Measurements from ENCODE around the gene DHX36. TPM values are rescaled to one million over a fixed set of nuclear protein-coding genes. Genes with fewer than 3 reads are reported as not detected.

The DHX36 gene
- total and polyA plus RNA-seq, 7 donors = 8.4 to 76.7 (median 56.2) TPM

DNA sequence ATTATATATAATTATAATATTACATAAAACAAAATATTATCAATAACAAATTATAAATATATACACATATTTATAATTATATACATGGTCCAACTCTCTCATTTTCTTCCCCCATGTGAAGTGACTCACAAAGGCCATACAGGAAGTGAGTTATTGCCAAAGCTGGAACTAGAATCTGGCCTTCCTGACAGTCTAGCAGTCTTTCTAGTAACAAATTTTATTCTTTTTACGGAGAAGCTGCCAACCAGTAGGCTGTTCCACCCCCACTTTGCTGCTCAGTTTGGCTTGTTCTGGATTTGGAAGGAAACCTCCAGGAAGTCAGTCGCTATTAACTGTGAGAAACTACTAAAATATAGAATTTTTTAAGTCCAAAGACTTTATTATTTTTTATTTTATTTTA lies 79.6 kb downstream of the DHX36 start:
- peaks cover 0 to 25% (median 13%) of the 10 kb centered on the region in 4 donors for H3K4me1 ChIP-seq
- TF ChIP-seq POLR2A (IDR thresholded peaks at IDR 0.05) (no peak), EP300 (IDR thresholded peaks at IDR 0.05) (no peak), POLR2AphosphoS5 (IDR thresholded peaks at IDR 0.05) (no peak)
- TF ChIP-seq, protein P1, sequence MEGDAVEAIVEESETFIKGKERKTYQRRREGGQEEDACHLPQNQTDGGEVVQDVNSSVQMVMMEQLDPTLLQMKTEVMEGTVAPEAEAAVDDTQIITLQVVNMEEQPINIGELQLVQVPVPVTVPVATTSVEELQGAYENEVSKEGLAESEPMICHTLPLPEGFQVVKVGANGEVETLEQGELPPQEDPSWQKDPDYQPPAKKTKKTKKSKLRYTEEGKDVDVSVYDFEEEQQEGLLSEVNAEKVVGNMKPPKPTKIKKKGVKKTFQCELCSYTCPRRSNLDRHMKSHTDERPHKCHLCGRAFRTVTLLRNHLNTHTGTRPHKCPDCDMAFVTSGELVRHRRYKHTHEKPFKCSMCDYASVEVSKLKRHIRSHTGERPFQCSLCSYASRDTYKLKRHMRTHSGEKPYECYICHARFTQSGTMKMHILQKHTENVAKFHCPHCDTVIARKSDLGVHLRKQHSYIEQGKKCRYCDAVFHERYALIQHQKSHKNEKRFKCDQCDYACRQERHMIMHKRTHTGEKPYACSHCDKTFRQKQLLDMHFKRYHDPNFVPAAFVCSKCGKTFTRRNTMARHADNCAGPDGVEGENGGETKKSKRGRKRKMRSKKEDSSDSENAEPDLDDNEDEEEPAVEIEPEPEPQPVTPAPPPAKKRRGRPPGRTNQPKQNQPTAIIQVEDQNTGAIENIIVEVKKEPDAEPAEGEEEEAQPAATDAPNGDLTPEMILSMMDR (IDR thresholded peaks at IDR 0.05) = no peak
- WGBS, 2 donors = 90 to 95% methylated on average over 2 of the region's 2 CpGs
- H3K27ac ChIP-seq = peak overlapping the region in 3 of 4 donors; percentile 42 to 69 (median 55)
- no peak overlapping the region for H3K4me3 ChIP-seq
- no peaks in the 10 kb centered on the region for H3K27me3 ChIP-seq
- intact Hi-C loops (cut with DNase I) = no loop called here
- peaks cover 0 to 28% (median 13%) of the 10 kb centered on the region in 4 donors for H3K36me3 ChIP-seq
- no peaks in the 10 kb centered on the region for H3K9me3 ChIP-seq
- DNase-seq = no peak

DNA sequence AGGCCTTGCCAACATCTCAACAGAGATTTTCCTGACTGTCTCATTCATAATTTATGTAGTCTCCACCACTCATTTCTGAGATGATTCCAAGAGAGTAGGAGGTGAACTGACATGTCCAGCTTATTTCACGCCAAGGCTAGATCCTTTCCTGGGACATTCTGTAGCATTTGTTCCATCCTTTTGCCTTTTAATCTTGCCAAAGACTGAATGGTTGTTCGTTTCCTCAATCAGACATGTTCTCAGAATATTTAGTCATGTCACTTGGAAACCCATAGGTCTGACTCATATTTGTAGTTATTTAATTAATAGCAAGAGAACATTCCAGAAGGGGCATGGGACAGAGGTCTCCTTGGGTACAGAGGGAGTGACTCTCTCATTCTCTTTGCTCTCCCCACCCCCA lies 80.9 kb downstream of the DHX36 start:
- Histone ChIP-seq H3K4me1 (peaks cover 0 to 33% (median 23%) of the 10 kb centered on the region in 4 donors), H3K27ac (peak overlapping the region; percentile 55 to 69 (median 58)), H3K9me3 (no peaks in the 10 kb centered on the region), H3K27me3 (no peaks in the 10 kb centered on the region), H3K36me3 (peaks cover 0 to 25% (median 13%) of the 10 kb centered on the region in 4 donors), H3K4me3 (no peak overlapping the region)
- peak in 1 of 4 donors; percentile 2 for TF ChIP-seq EP300 (IDR thresholded peaks at IDR 0.05)
- TF ChIP-seq, protein P1 (IDR thresholded peaks at IDR 0.05) = no peak
- TF ChIP-seq POLR2A (IDR thresholded peaks at IDR 0.05) = no peak
- peak in 3 of 4 donors; percentile 34 to 52 (median 46) for TF ChIP-seq POLR2AphosphoS5 (IDR thresholded peaks at IDR 0.05)
- intact Hi-C loops (cut with DNase I) = no loop called here
- WGBS, 2 donors = 74 to 85% methylated on average over 2 of the region's 2 CpGs
- no peak for DNase-seq

DNA sequence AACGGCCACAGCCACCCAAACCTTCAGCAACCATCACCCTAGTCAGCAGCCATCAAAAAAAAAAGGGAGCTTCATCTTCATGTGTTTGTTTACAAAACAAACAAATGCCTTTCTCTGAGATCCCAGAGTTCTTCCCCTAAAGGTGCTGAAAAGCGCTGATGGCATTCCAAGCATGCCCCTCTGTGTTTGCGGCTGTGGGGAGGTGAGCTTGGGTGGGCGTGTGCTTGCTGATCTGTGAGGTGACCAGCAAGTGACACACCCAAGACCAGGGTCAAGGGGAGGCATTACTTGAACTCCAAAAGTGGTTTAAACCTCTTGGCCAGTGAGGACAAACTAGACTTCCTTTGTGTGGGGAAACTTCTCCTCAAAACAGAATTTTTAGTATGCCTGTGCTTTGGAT lies 81.5 kb downstream of the DHX36 start:
- no peak for TF ChIP-seq POLR2A (IDR thresholded peaks at IDR 0.05)
- no peak for TF ChIP-seq EP300 (IDR thresholded peaks at IDR 0.05)
- no peak for TF ChIP-seq POLR2AphosphoS5 (IDR thresholded peaks at IDR 0.05)
- TF ChIP-seq, protein P1 (IDR thresholded peaks at IDR 0.05) = no peak
- intact Hi-C loops (cut with DNase I) = no loop called here
- Histone ChIP-seq H3K9me3 (no peaks in the 10 kb centered on the region), H3K4me1 (peaks cover 0 to 39% (median 24%) of the 10 kb centered on the region in 4 donors), H3K4me3 (no peak overlapping the region), H3K36me3 (peaks cover 0 to 25% (median 13%) of the 10 kb centered on the region in 4 donors), H3K27me3 (no peaks in the 10 kb centered on the region), H3K27ac (peak overlapping the region; percentile 55 to 69 (median 58))
- no peak for DNase-seq
- WGBS, 2 donors = 90 to 91% methylated on average over 4 of the region's 4 CpGs

DNA sequence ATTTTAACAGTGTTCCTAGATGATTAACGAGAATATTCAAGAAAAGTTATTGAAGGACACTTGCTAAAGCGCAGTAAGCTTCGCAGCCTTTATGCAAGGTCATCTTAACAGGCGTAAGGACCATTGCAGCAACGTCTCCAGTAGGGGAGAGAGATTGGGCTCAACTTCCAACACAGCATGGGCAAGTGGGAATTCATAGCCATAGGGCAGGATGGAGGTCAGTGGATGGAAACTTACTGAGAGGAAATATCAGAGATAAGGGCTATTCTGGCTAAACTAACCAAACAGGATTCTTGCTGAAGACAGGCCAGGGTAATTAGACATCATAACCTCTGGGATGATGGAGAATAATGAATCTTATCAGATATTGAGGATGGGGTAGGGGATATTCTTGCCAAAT lies 82.8 kb downstream of the DHX36 start:
- Histone ChIP-seq H3K36me3 (peaks cover 0 to 26% (median 13%) of the 10 kb centered on the region in 4 donors), H3K27me3 (no peaks in the 10 kb centered on the region), H3K27ac (peak overlapping the region in 2 of 4 donors; percentile 30 to 55), H3K9me3 (no peaks in the 10 kb centered on the region), H3K4me1 (peaks cover 0 to 40% (median 21%) of the 10 kb centered on the region in 4 donors), H3K4me3 (no peak overlapping the region)
- WGBS, 2 donors = 94 to 95% methylated on average over 5 of the region's 5 CpGs
- no peak for DNase-seq
- TF ChIP-seq, protein P1 (IDR thresholded peaks at IDR 0.05) = no peak
- TF ChIP-seq EP300 (IDR thresholded peaks at IDR 0.05) (no peak), POLR2AphosphoS5 (IDR thresholded peaks at IDR 0.05) (no peak), POLR2A (IDR thresholded peaks at IDR 0.05) (no peak)
- intact Hi-C loops (cut with DNase I) = no loop called here

DNA sequence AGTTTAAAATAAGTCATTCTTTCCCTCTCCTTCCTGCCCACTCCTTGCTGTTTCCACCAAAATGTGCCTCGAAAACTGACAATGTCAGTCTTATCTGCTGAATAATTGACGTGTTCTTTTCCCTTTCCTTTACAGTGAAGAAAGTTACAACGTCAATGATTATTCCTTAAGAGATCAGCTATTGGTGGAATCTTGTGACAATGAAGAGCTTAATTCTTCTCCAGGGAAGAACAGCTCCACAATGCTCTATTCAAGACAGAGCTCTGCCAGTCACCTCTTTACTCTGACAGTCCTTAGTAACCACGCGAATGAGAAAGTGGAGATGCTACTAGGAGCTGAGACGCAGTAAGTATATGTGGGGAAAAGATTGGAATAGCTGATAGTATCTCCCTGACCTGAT lies 84.1 kb downstream of the DHX36 start:
- intact Hi-C loops (cut with DNase I) = no loop called here
- TF ChIP-seq, protein P1 (IDR thresholded peaks at IDR 0.05) = no peak
- TF ChIP-seq POLR2AphosphoS5 (IDR thresholded peaks at IDR 0.05) (no peak), EP300 (IDR thresholded peaks at IDR 0.05) (no peak), POLR2A (IDR thresholded peaks at IDR 0.05) (no peak)
- H3K27ac ChIP-seq = no peak overlapping the region

More for the DNA sequence above, 84.1 kb downstream of the DHX36 start:
- H3K27me3 ChIP-seq = no peaks in the 10 kb centered on the region
- peaks cover 0 to 36% (median 21%) of the 10 kb centered on the region in 4 donors for H3K4me1 ChIP-seq
- H3K4me3 ChIP-seq = no peak overlapping the region
- no peaks in the 10 kb centered on the region for H3K9me3 ChIP-seq
- 92 to 96% methylated on average over 6 of the region's 6 CpGs for WGBS, 2 donors
- DNase-seq = no peak
- peaks cover 0 to 33% (median 13%) of the 10 kb centered on the region in 4 donors for H3K36me3 ChIP-seq
